SK-MEL-5 (cell line): ENCODE results near the gene OTP. TPM values are rescaled to one million over a fixed set of nuclear protein-coding genes. Genes with fewer than 3 reads are reported as not detected.
A peak's percentile ranks its signal among the peaks of the same experiment; 100 is the strongest.
"Not testable (repeated sequence)": the region's sequence is repeated elsewhere in the genome, so short reads cannot be mapped to it uniquely, and the experiment has no call there.

Experiments
- DNase-seq: peaks from one replicate; pipeline ENCODE4 v3.0.0-alpha.2; 2016; ENCODE audit warnings: low read depth, low spot score
- in situ Hi-C: cut with HindIII; loops from 2 replicates; pipeline ENCODE4 v1.10.0; 2016; ENCODE audit warnings: low sequenced_read_pairs, high pct_unique_total_duplicates, low pct_unique_long_range_greater_than_20kb
- total RNA-seq: library from RNA; depleted of rRNA; stranded (reverse); fragments of >200 nt; shearing (Covaris generic); gene quantifications from 2 replicates; pipeline ENCODE4 v1.2.3, GENCODE V29; 2014; rRNA removed

OTP gene
- total RNA-seq, 1 experiment from 2014 or later = not detected

GRCh38 chr5:77627869-77628674, 10.4 kb downstream of the OTP start:
- in situ Hi-C loops = no loop called here

GRCh38 chr5:77623203-77623740, 15.2 kb downstream of the OTP start:
- DNase-seq = no peak
- in situ Hi-C loops = no loop called here

More at GRCh38 chr5:77627869-77628674, 10.4 kb downstream of the OTP start:
- DNase-seq = no peak

- no peak for DNase-seq
- in situ Hi-C loops = no loop called here
These were observed 17.1 kb downstream of the OTP start for GRCh38 chr5:77621440-77621839.

GRCh38 chr5:77620405-77620804, 18.1 kb downstream of the OTP start:
- in situ Hi-C loops = no loop called here
- no peak for DNase-seq

- in situ Hi-C loops = no loop called here
These were observed 21.6 kb downstream of the OTP start for GRCh38 chr5:77616920-77617319.

GRCh38 chr5:77608927-77609326, 29.6 kb downstream of the OTP start:
- DNase-seq, in situ Hi-C loops: not testable (repeated sequence)

More at GRCh38 chr5:77616920-77617319, 21.6 kb downstream of the OTP start:
- DNase-seq = no peak

- in situ Hi-C loops = no loop called here
- DNase-seq = no peak
These were observed 31.2 kb downstream of the OTP start for GRCh38 chr5:77607324-77607723.

GRCh38 chr5:77606279-77606678, 32.2 kb downstream of the OTP start:
- in situ Hi-C loops = no loop called here
- DNase-seq = no peak

GRCh38 chr5:77599679-77600078, 38.8 kb downstream of the OTP start:
- in situ Hi-C loops = no loop called here
- DNase-seq = no peak

- DNase-seq = peak; percentile 93
- in situ Hi-C loops = no loop called here
These were observed 48.2 kb downstream of the OTP start for GRCh38 chr5:77590347-77590746.

- DNase-seq = no peak
- in situ Hi-C loops = no loop called here
These were observed 50.3 kb downstream of the OTP start for GRCh38 chr5:77588175-77588574.

GRCh38 chr5:77586101-77586500, 52.4 kb downstream of the OTP start:
- in situ Hi-C loops = no loop called here
- no peak for DNase-seq

- DNase-seq, in situ Hi-C loops: not testable (repeated sequence)
These were observed 56.4 kb downstream of the OTP start for GRCh38 chr5:77582143-77582542.

Other genes starting within 250 kb of the OTP start
- gene WDR41, start 146.4 kb downstream of the OTP start, total RNA-seq = 64.5 and 68.8 TPM in 2 replicates
- gene TBCA, start 137.6 kb upstream of the OTP start, total RNA-seq = 275 and 301 TPM in 2 replicates